ENCODE measurements around the gene POLR2L.

The POLR2L gene

GRCh38 chr11:842370-843002, at the start of gene POLR2L, which contains the start of gene TSPAN4:
POLR2L (minus strand) TSS chr11:842529; CDS start chr11:842508, 21 bp downstream.
TSPAN4 (plus strand) TSS chr11:842852; CDS start chr11:850305, 7,453 bp downstream.
- peak; percentile 92 for DNase-seq

- no peak for DNase-seq
These were observed 48.6 kb upstream of the POLR2L start for GRCh38 chr11:890794-891540.

- no peak for DNase-seq
These were observed 47.6 kb upstream of the POLR2L start for GRCh38 chr11:889687-890475.

DNA sequence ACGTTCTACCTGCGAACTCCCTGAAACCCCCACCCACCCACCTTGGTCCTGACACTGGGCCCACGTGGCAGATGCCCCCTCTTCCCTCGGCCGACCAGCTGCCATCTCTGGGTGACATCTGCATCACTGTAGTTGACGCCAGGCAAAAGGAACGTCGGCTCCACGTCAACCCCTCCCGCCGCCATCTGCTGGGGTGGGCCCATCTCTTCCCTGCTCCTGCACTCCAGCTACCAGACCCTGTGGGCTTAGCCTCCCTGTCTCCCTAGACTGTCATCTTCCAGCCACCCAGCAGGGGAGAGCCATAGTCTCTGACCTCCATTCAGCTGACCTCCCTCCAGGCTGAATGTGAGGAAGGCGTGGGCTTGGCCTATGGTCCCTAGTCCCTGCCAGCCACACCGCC, 46.9 kb upstream of the POLR2L start:
- DNase-seq: no peak

- no peak for DNase-seq
These were observed 46.2 kb upstream of the POLR2L start for GRCh38 chr11:888310-889212.

- DNase-seq: no peak
These were observed 45.3 kb upstream of the POLR2L start for GRCh38 chr11:887589-887988.

GRCh38 chr11:886568-886967, 44.2 kb upstream of the POLR2L start:
- no peak for DNase-seq

DNA sequence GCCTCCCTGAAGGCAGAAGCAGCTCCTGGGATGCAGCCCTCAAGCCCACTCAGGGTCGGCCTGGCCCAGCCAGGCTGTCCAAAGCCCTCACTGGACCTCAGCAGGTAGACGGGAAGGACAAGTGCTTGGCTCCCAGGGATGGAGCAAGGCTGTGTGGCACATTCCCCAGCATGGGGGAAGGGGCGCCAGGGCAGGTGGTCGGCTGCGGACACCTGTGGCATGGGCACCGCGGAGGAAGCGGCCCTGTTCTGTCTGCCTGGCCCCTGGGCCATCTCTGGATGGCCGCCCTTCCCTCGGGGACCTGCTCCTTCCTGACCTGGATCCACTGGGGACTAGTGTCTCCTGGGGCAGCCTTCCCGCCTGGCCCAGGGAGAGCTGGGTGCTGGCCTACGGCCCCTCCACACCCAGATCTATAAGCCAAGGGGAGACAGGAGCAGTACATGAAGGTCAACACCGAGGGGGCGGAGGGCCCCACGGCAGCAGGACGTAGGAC, 42.3 kb upstream of the POLR2L start:
- no peak for DNase-seq

DNA sequence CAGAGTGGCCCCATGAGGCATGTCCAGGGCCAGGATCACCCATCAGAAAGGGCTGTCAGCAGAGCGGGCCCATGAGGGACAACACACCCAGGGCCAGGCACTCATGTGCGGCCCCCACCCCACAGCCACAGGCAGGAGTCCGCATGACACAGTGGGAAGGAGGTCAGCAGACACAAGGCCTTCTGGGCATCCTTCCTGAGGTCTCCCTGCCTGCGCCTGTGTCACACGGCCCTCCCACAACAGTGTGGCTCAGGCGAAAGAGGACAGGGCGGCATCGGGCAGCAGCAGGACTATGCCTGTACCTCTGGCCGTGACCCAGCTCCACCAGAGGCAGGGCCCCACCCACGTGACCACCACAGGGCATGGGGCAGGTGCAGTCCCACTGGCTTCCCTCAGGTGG, 41.2 kb upstream of the POLR2L start:
- no peak for DNase-seq

DNA sequence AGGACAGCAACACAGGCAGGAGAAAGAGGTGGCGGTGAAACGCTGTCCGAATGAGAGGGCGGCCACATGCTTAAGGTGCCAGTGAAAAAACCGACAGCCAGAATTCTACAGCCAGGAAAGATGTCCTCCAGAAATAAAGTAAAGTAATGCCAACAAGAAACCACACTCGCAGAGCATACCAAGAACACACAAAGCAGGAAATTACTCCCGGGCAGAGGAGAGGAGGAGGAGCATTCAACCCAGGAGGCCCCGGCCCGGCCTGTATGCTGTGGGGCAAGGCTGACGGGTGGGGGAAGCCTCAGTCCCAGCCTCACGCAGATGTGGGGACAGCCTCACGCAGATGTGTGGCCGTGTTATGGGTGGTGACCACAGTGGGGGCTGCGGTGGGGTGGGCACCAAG, 40.3 kb upstream of the POLR2L start:
- DNase-seq: no peak

DNA sequence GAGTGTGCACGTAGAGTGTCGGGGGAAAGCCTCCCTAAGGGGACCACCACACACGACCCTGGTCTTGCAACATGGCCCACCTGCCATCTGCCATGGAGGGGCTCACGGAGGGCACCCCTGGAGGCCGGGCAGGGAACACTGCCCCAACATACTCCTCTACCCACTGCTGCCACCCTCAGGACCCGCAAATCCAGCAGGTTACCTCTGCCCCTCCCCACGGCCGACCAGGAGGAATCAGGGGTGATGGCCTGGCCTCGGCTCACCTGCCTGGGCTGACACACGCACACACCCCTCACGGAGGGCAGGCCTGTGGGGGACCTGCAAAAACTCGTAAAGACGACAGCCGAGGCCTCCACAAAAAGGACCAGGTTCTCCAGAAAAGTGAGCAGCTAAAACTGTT, 38.1 kb upstream of the POLR2L start:
- no peak for DNase-seq

DNA sequence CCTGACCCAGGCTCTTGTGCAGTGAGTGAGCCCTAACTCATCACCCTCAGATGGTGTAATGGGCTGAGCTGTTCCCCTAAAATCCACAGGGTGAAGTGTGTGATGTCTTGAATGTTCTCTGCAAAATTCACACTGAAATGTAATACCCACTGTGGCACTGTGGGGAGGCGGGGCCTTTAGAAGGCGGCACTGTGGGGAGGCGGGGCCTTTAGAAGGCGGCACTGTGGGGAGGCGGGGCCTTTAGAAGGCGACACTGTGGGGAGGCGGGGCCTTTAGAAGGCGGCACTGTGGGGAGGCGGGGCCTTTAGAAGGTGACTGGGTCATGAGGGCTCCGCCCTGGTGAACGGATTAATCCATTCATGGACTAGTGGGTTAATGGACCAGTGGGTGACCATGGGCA, 35.2 kb upstream of the POLR2L start:
- DNase-seq: peak; percentile 44

DNA sequence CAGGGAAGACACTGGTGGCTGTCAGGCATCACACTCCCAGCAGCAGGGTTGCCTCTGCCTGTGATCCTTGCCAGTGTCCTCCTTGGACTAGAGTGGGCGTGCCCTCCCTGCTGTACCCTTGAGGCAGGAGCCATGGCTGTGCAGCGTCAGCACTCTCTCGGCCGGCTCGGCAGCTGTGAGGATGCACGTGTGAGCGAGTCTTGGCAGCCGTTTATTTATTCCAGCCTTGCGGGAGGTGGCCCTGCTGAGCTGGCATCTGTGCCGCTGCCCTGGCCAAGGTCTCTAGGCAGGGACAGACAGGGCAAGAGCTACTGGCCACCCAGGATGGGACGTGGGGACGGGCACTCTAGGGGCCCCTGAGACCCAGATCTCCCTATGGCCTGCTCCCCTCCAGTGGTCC, 34.2 kb upstream of the POLR2L start:
- no peak for DNase-seq

DNA sequence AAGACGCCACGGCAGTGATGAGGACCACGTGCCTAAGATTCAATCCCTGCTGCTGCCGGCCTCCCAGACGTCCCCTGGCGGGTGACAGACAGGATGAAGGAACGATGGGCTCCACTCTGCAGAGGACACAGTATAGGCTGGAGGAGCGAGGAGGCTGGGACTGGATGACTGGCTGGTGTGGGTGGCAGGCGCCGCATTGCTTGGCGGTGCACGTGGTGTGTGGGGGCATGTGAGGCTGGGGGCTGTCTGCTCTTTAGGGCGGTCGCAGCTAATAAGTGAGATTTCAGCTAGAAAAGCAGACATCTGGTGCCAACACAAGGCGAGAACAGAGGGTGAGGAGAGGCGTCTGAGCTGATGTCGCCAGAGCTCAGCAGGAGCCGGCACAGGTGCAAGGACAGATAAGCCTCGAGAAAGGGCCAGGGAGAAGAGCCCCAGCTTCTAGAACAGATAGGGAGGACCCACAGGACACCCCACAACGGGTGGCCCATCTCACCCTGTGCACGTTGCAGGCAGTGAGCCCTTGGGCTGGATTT, 33.5 kb upstream of the POLR2L start:
- no peak for DNase-seq

- no peak for DNase-seq
These were observed 32.9 kb upstream of the POLR2L start for GRCh38 chr11:875203-875602.

GRCh38 chr11:873706-874105, 31.4 kb upstream of the POLR2L start:
- DNase-seq: no peak

- DNase-seq: no peak
These were observed 30.5 kb upstream of the POLR2L start for GRCh38 chr11:872799-873198.

DNA sequence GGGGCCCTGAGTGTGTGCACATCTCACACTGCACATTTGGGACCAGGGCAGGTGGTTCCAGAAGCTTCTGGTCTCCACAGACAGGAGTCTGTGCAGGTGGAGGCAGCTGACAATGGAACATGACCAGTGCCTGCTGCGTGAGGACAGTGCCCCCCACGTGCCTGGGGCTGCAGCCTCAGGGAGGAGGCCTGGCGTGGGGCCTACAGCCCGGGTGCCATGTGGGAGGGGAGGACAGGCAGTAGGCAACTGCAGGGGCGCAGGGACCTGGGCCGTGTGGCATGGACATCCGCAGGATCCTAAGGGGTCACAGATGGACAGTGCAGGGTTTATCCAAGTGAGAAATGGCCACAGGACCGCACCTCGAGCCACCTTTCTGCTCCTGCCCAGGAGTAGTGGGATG, 29.1 kb upstream of the POLR2L start:
- DNase-seq: no peak

- DNase-seq: no peak
These were observed 28.1 kb upstream of the POLR2L start for GRCh38 chr11:870418-870817.

DNA sequence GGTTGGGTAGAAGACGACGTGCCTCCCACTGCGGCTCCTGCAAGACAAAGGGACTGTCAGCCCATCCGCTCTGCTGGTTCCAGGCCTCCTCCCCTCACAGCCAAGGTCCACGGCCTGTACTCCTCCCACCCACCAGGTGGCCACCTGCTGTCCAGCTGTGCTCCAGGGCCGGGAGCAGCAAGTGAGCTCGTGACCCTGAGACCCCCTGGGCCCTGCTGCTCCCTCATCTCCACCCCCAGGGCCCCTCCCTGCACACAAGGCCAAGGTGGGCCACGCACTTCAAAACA, 27.7 kb upstream of the POLR2L start:
- no peak for DNase-seq

DNA sequence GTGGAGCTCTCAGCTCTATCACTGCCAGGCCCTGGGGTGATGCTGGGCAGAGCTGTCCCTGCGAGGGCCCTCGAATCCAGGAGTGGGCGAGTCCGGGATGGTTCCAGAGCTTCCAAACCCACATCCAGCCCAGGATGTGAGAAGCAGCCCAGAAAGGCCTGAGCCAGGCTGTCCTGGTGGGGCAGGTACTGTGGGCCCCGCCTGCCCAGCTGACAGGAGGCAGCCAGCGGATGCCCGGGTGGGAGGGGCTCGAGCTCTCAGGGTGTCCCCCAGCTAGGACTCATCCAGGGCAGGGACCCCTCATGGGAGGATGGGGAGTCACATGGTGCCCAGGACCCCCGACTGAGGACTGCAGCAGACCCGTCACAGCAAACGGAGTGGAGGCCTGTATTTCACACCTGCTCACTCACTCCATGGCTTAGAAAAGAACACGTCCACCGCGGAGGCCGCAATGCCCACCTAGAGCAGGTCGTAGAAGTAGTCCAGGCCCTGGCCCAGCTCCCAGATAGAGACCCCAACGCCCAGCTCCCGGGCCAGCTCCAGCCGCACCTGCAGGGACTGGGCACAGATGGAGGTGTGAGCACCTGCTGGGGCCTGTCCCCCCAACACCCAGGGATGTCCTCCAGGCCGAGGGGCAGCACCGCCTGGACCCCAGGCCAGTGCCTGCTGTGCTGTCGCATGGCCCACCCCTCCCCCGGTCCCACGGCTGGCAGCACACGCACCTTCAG, 27.2 kb upstream of the POLR2L start:
- DNase-seq: no peak

DNA sequence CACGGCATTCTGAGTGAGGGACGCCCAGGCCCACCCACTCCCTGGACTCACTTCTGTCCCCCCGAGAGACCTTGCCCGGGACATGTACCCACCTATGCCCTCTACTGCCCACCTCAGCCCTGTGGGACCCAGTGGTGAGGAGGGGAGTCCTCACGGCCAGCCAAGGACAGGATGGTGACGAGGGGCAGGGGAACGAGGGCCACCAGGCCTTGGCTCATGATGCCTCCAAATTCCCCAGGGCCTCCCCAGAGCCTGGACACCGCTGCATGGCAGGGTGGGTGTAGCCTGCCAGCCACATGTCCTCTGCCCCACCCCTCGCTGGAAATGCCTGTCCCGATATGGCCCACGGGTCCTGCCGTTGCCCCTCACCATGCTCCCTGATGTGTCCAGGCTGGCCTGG, 26.5 kb upstream of the POLR2L start:
- DNase-seq: no peak

All from activated CD4-positive, CD25-positive, alpha-beta regulatory T cell treated with anti-CD3 and anti-CD28 coated beads, Interleukin-2, amount 50 U/mL, for 72 hours (primary cell).